Astrocyte of the spinal cord (primary cell): Measurements from ENCODE around the gene SLC9A6.

ENCODE experiments used
- DNase-seq: peaks from one replicate; pipeline ENCODE4 v3.0.0; 2011; ENCODE audit warnings: low read depth, low spot score
- H3K4me3 ChIP-seq: 2 replicates; pipeline ENCODE4 v1.5.1; 2011; ENCODE audit warnings: low read depth, mild to moderate bottlenecking, low read length, moderate library complexity
- CTCF ChIP-seq: IDR thresholded peaks from 2 replicates; pipeline ENCODE4 v1.5.1; 2012; ENCODE audit warnings: low read depth, mild to moderate bottlenecking, low read length, inconsistent platforms
- in situ Hi-C: cut with HindIII; loops from 2 replicates; pipeline ENCODE4 v1.10.0; 2017; ENCODE audit warnings: low sequenced_read_pairs

The SLC9A6 gene

GRCh38 chrX:135985973-135986310, 707 bp downstream of the SLC9A6 start:
- in situ Hi-C loops, result no loop called here
- no peak for TF ChIP-seq CTCF
- H3K4me3 ChIP-seq, result peak overlapping the region; percentile 76
- no peak for DNase-seq

GRCh38 chrX:135988245-135988644, 3.0 kb downstream of the SLC9A6 start:
- DNase-seq, result no peak
- no peak overlapping the region for H3K4me3 ChIP-seq
- TF ChIP-seq CTCF, result no peak
- in situ Hi-C loops, result no loop called here

GRCh38 chrX:136015016-136015415, 29.8 kb downstream of the SLC9A6 start:
- DNase-seq, result no peak
- TF ChIP-seq CTCF, result no peak
- in situ Hi-C loops, result no loop called here
- no peak overlapping the region for H3K4me3 ChIP-seq

GRCh38 chrX:136016881-136017280, 31.6 kb downstream of the SLC9A6 start:
- DNase-seq, result no peak
- in situ Hi-C loops, result no loop called here
- no peak overlapping the region for H3K4me3 ChIP-seq
- no peak for TF ChIP-seq CTCF

GRCh38 chrX:136019226-136019625, 34.0 kb downstream of the SLC9A6 start:
- TF ChIP-seq CTCF, result no peak
- no peak for DNase-seq
- H3K4me3 ChIP-seq, result no peak overlapping the region
- in situ Hi-C loops, result no loop called here

GRCh38 chrX:136021160-136021559, 35.9 kb downstream of the SLC9A6 start:
- no peak for DNase-seq
- no peak overlapping the region for H3K4me3 ChIP-seq
- in situ Hi-C loops, result no loop called here
- no peak for TF ChIP-seq CTCF

- no peak overlapping the region for H3K4me3 ChIP-seq
- no peak for TF ChIP-seq CTCF
- DNase-seq, result no peak
- in situ Hi-C loops, result no loop called here
Measured at GRCh38 chrX:136021903-136022302, 36.7 kb downstream of the SLC9A6 start.
